SK-N-SH (cell line): Measurements from ENCODE around the gene KRTAP10-8. TPM values are rescaled to one million over a fixed set of nuclear protein-coding genes. Genes with fewer than 3 reads are reported as not detected.

Source experiments
- CTCF ChIA-PET: fragments of 300-600, 350-600 bp; formaldehyde crosslinking; extraction: SDS; loops from one replicate; lab custom pipeline; 2021; lab: Yijun Ruan, JAX
- POLR2A ChIA-PET: fragments of 350-600 bp; sonication (Branson Sonifier 250); formaldehyde crosslinking; extraction: SDS; loops from one replicate; lab custom pipeline; 2020; ENCODE audit warnings: antibody characterized with exemption, inconsistent platforms; lab: Yijun Ruan, JAX
- DNase-seq: peaks from one replicate; pipeline ENCODE4 v3.0.0; 2012
- H2AFZ ChIP-seq: fragments of 200-600 bp; sonication (generic); 2 replicates; pipeline ENCODE4 v1.8.1; 2016; ENCODE audit warnings: antibody characterized with exemption, mild to moderate bottlenecking, low read depth
- H3F3A ChIP-seq: fragments of 200-600 bp; sonication (generic); replicated peaks from 2 replicates; pipeline ENCODE3; 2016; ENCODE audit warnings: antibody characterized with exemption, mild to moderate bottlenecking; ENCODE audit not compliant: insufficient read depth
- H3K27ac ChIP-seq, 2 experiments: fragments of 200-500 bp in 1 of 2; fragments of 200-600 bp in 1 of 2; sonication (Bioruptor generic) in 1 of 2; sonication (generic), shearing (Covaris generic) in 1 of 2; 2 replicates each; pipeline versions ENCODE4 v1.5.1 to v1.6.1; 2014 to 2016; ENCODE audit warnings: low read depth in 2 of 2, inconsistent platforms in 1 of 2, low read length in 1 of 2, mild to moderate bottlenecking in 1 of 2, mixed read lengths in 1 of 2
- H3K27me3 ChIP-seq: fragments of 200-600 bp; sonication (generic), shearing (Covaris generic); 2 replicates; pipeline ENCODE4 v1.6.1; 2016; ENCODE audit warnings: mixed run types; ENCODE audit not compliant: insufficient read depth
- H3K36me3 ChIP-seq, 2 experiments: fragments of 200-500 bp in 1 of 2; fragments of 200-600 bp in 1 of 2; sonication (Bioruptor generic) in 1 of 2; sonication (generic) in 1 of 2; replicated peaks in 1 of 2; 2 replicates each; pipeline versions ENCODE3 to v1.5.1; 2014 to 2016; ENCODE audit warnings: low read length in 1 of 2, mild to moderate bottlenecking in 1 of 2; ENCODE audit not compliant: insufficient read depth in 2 of 2, control insufficient read depth in 1 of 2
- H3K4me1 ChIP-seq, 2 experiments: fragments of 200-500 bp in 1 of 2; fragments of 200-600 bp in 1 of 2; sonication (Bioruptor generic) in 1 of 2; sonication (generic), shearing (Covaris generic) in 1 of 2; 2 replicates each; pipeline versions ENCODE4 v1.5.1 to v1.6.1; 2014 to 2016; ENCODE audit warnings: low read depth in 1 of 2, low read length in 1 of 2, mixed run types in 1 of 2; ENCODE audit not compliant: insufficient read depth in 2 of 2, control insufficient read depth in 1 of 2
- H3K4me2 ChIP-seq: fragments of 200-600 bp; sonication (generic), shearing (Covaris generic); 2 replicates; pipeline ENCODE4 v1.6.1; 2017; ENCODE audit warnings: mixed run types
- H3K4me3 ChIP-seq, 2 experiments: fragments of 200-500 bp in 1 of 2; fragments of 200-600 bp in 1 of 2; sonication (Bioruptor generic) in 1 of 2; sonication (generic), shearing (Covaris generic) in 1 of 2; 2 replicates each; pipeline versions ENCODE4 v1.5.1 to v1.8.1; 2014 to 2016; ENCODE audit warnings: low read depth in 2 of 2, inconsistent platforms in 1 of 2, low read length in 1 of 2, mild to moderate bottlenecking in 1 of 2, mixed read lengths in 1 of 2, moderate library complexity in 1 of 2
- H3K79me2 ChIP-seq: fragments of 200-600 bp; sonication (generic); 2 replicates; pipeline ENCODE4 v1.8.1; 2017; ENCODE audit warnings: mild to moderate bottlenecking; ENCODE audit not compliant: insufficient read depth
- H3K9ac ChIP-seq: fragments of 200-600 bp; sonication (generic); 2 replicates; pipeline ENCODE4 v1.6.1; 2017; ENCODE audit warnings: mixed run types
- H3K9me2 ChIP-seq: fragments of 200-600 bp; sonication (generic); 2 replicates; pipeline ENCODE4 v1.6.1; 2017; ENCODE audit warnings: mixed run types
- H3K9me3 ChIP-seq: fragments of 200-600 bp; sonication (generic); 2 replicates; pipeline ENCODE4 v1.6.1; 2017; ENCODE audit warnings: mixed run types, mild to moderate bottlenecking, moderate library complexity
- H4K20me1 ChIP-seq: fragments of 200-600 bp; sonication (generic); 2 replicates; pipeline ENCODE4 v1.6.1; 2017; ENCODE audit warnings: mild to moderate bottlenecking, mixed run types; ENCODE audit not compliant: insufficient read depth
- CHD2 ChIP-seq: fragments of 150-350 bp; IDR thresholded peaks from 2 replicates; pipeline ENCODE4 v1.6.1; 2018; ENCODE audit warnings: low read length; ENCODE audit not compliant: partially characterized antibody
- ELF1 ChIP-seq: IDR thresholded peaks from 2 replicates; pipeline ENCODE4 v1.4.0; 2012
- EP300 ChIP-seq, 2 experiments: IDR thresholded peaks; 2 replicates each; pipeline versions ENCODE4 v1.4.0 to v1.6.1; 2012; ENCODE audit warnings: borderline replicate concordance in 1 of 2, low read depth in 1 of 2, low read length in 1 of 2
- EZH2phosphoT487 ChIP-seq: fragments of 200-600 bp; sonication (generic); IDR thresholded peaks from 2 replicates; pipeline ENCODE4 v1.6.1; 2017; ENCODE audit warnings: low read depth, mixed run types, mild to moderate bottlenecking, antibody characterized with exemption, moderate library complexity, borderline replicate concordance
- FOSL2 ChIP-seq: IDR thresholded peaks from 2 replicates; pipeline ENCODE4 v1.4.0; 2012; ENCODE audit warnings: low read depth, mild to moderate bottlenecking, moderate library complexity, borderline replicate concordance
- FOXJ3 ChIP-seq: sonication (generic); formaldehyde crosslinking; IDR thresholded peaks from 2 replicates; pipeline ENCODE4 v1.5.1; 2020; ENCODE audit warnings: mild to moderate bottlenecking, missing genetic modification reagents
- FOXM1 ChIP-seq: IDR thresholded peaks from 2 replicates; pipeline ENCODE4 v1.4.0; 2012; ENCODE audit warnings: low read depth, mild to moderate bottlenecking
- GABPA ChIP-seq: IDR thresholded peaks from 2 replicates; pipeline ENCODE4 v1.4.0; 2012; ENCODE audit warnings: low read depth, mild to moderate bottlenecking
- GATA2 ChIP-seq: sonication (generic); formaldehyde crosslinking; IDR thresholded peaks from 2 replicates; pipeline ENCODE4 v1.5.0; 2020; ENCODE audit warnings: mild to moderate bottlenecking, missing genetic modification reagents
- JUND ChIP-seq: IDR thresholded peaks from 2 replicates; pipeline ENCODE4 v1.4.0; 2012
- MAX ChIP-seq: IDR thresholded peaks from 2 replicates; pipeline ENCODE4 v1.4.0; 2012; ENCODE audit warnings: low read depth
- MXI1 ChIP-seq: IDR thresholded peaks from 2 replicates; pipeline ENCODE4 v1.6.1; 2012; ENCODE audit warnings: mild to moderate bottlenecking, low read depth, low read length, improper control_type of control experiment
- PBX3 ChIP-seq: IDR thresholded peaks from 2 replicates; pipeline ENCODE4; 2012
- RCOR1 ChIP-seq: fragments of 150-350 bp; IDR thresholded peaks from 2 replicates; pipeline ENCODE4 v1.6.1; 2017; ENCODE audit warnings: antibody characterized with exemption, low read length
- RFX5 ChIP-seq: IDR thresholded peaks from 2 replicates; pipeline ENCODE4 v1.6.1; 2012; ENCODE audit warnings: mild to moderate bottlenecking, improper control_type of control experiment, low read length
- RXRA ChIP-seq: IDR thresholded peaks from 2 replicates; pipeline ENCODE4 v1.4.0; 2012; ENCODE audit warnings: low read depth, mild to moderate bottlenecking, borderline replicate concordance
- SMC3 ChIP-seq: IDR thresholded peaks from 2 replicates; pipeline ENCODE4 v1.6.1; 2012; ENCODE audit warnings: low read depth, low read length, improper control_type of control experiment
- TAF1 ChIP-seq: IDR thresholded peaks from 2 replicates; pipeline ENCODE4 v1.6.1; 2012; ENCODE audit warnings: low read depth, mild to moderate bottlenecking, low read length, moderate library complexity, borderline replicate concordance
- TCF12 ChIP-seq: IDR thresholded peaks from 2 replicates; pipeline ENCODE4 v1.4.0; 2012
- TEAD4 ChIP-seq: IDR thresholded peaks from 2 replicates; pipeline ENCODE4 v1.4.0; 2012; ENCODE audit warnings: mild to moderate bottlenecking, borderline replicate concordance; ENCODE audit not compliant: insufficient read depth
- USF2 ChIP-seq: fragments of 150-350 bp; IDR thresholded peaks from 2 replicates; pipeline ENCODE4 v1.6.1; 2017; ENCODE audit warnings: antibody characterized with exemption, low read length, low read depth, borderline replicate concordance
- WGBS: methylation state at CpG from one replicate; pipeline ENCODE4 v1.1.6; 2017; ENCODE audit warnings: low lambda C conversion rate; 5-methylcytosine and 5-hydroxymethylcytosine counted together
- polyA plus RNA-seq, 3 experiments: library from polyadenylated mRNA; depleted of rRNA; stranded (reverse); fragments of >200 nt; gene quantifications; 2 replicates each; pipeline ENCODE4 v1.2.3, GENCODE V29; 2012

The KRTAP10-8 gene
- polyA plus RNA-seq, 1 of the 3 experiments (the other 2 are of a cell fraction) = not detected

GRCh38 chr21:44602463-44602850 is 9.4 kb upstream of the KRTAP10-8 start (continued):
- TF ChIP-seq USF2 = no peak

GRCh38 chr21:44603109-44603875 is 8.6 kb upstream of the KRTAP10-8 start:
- Histone ChIP-seq H3K9me3 (no peaks in the 10 kb centered on the region), H3K4me3 (no peak overlapping the region), H3K27ac (no peak overlapping the region), H3K27me3 (peaks cover 10% of the 10 kb centered on the region; the same call in 1 of the 2 replicates), H3K36me3 (no peaks in the 10 kb centered on the region), H3K9ac (no peak overlapping the region), H3K79me2 (no peaks in the 10 kb centered on the region), H3F3A (no peaks in the 10 kb centered on the region), H2AFZ (no peak overlapping the region), H4K20me1 (no peaks in the 10 kb centered on the region), H3K9me2 (no peaks in the 10 kb centered on the region), H3K4me1 (no peaks in the 10 kb centered on the region; a peak in 1 of 4 replicates), H3K4me2 (no peak overlapping the region)
- no peak for DNase-seq
- TF ChIP-seq SMC3 = no peak
- no peak for TF ChIP-seq FOXJ3
- TF ChIP-seq MXI1 = no peak
- TF ChIP-seq RFX5 = no peak
- TF ChIP-seq MAX = no peak
- TF ChIP-seq RCOR1 = no peak
- TF ChIP-seq EP300 (IDR thresholded peaks at IDR 0.05; ENCODE audit: borderline replicate concordance in 1 of 2, low read depth in 1 of 2, low read length in 1 of 2) = no peak
- TF ChIP-seq TEAD4 = no peak
- no peak for TF ChIP-seq GABPA
- CTCF ChIA-PET = no interaction called here
- POLR2A ChIA-PET = no interaction called here
- 7% methylated on average over 9 of the region's 17 CpGs for WGBS

- Histone ChIP-seq H3K4me3 (no peak overlapping the region), H3F3A (no peaks in the 10 kb centered on the region), H3K9me3 (no peaks in the 10 kb centered on the region), H3K27me3 (peaks cover 10% of the 10 kb centered on the region; the same call in 1 of the 2 replicates), H3K9me2 (no peaks in the 10 kb centered on the region), H3K9ac (no peak overlapping the region), H2AFZ (no peak overlapping the region), H3K4me1 (no peaks in the 10 kb centered on the region; a peak in 1 of 4 replicates), H3K79me2 (no peaks in the 10 kb centered on the region), H4K20me1 (no peaks in the 10 kb centered on the region), H3K4me2 (no peak overlapping the region), H3K36me3 (no peaks in the 10 kb centered on the region), H3K27ac (no peak overlapping the region)
- DNase-seq = no peak
- ChIA-PET POLR2A (no interaction called here), CTCF (no interaction called here)
- WGBS = 8% methylated on average over 8 of the region's 8 CpGs
- TF ChIP-seq SMC3 (no peak), ELF1 (no peak), RCOR1 (no peak), PBX3 (no peak), EZH2phosphoT487 (no peak), FOSL2 (no peak), RFX5 (no peak), FOXM1 (no peak), TAF1 (no peak), TCF12 (no peak), FOXJ3 (no peak), JUND (no peak), GATA2 (CRISPR knock-in tag) (no peak), RXRA (no peak), GABPA (no peak), CHD2 (no peak)
Observed at GRCh38 chr21:44603911-44604310, 8.0 kb upstream of the KRTAP10-8 start.
